Fibroblast of mammary gland (primary cell): ENCODE results near the gene TMEM272.

ENCODE experiments used
- DNase-seq: peaks from one replicate; pipeline ENCODE4 v3.0.0-alpha.2; 2010; ENCODE audit warnings: low read depth
- H3K4me3 ChIP-seq: 2 replicates; pipeline ENCODE4 v1.5.1; 2011; ENCODE audit warnings: low read depth, mild to moderate bottlenecking, low read length, moderate library complexity; ENCODE audit not compliant: control insufficient read depth
- TF ChIP-seq, protein P1 (sequence below): conservative IDR thresholded peaks from 2 replicates; pipeline ENCODE4 v1.5.1; 2011; ENCODE audit warnings: low read depth, low read length, inconsistent platforms; ENCODE audit not compliant: control insufficient read depth, insufficient read depth

TMEM272 gene

GRCh38 chr13:51770681-51771417, 74.1 kb downstream of the TMEM272 start:
- TF ChIP-seq, protein P1, sequence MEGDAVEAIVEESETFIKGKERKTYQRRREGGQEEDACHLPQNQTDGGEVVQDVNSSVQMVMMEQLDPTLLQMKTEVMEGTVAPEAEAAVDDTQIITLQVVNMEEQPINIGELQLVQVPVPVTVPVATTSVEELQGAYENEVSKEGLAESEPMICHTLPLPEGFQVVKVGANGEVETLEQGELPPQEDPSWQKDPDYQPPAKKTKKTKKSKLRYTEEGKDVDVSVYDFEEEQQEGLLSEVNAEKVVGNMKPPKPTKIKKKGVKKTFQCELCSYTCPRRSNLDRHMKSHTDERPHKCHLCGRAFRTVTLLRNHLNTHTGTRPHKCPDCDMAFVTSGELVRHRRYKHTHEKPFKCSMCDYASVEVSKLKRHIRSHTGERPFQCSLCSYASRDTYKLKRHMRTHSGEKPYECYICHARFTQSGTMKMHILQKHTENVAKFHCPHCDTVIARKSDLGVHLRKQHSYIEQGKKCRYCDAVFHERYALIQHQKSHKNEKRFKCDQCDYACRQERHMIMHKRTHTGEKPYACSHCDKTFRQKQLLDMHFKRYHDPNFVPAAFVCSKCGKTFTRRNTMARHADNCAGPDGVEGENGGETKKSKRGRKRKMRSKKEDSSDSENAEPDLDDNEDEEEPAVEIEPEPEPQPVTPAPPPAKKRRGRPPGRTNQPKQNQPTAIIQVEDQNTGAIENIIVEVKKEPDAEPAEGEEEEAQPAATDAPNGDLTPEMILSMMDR, result no peak
- no peak overlapping the region for H3K4me3 ChIP-seq
- DNase-seq, result no peak

DNA sequence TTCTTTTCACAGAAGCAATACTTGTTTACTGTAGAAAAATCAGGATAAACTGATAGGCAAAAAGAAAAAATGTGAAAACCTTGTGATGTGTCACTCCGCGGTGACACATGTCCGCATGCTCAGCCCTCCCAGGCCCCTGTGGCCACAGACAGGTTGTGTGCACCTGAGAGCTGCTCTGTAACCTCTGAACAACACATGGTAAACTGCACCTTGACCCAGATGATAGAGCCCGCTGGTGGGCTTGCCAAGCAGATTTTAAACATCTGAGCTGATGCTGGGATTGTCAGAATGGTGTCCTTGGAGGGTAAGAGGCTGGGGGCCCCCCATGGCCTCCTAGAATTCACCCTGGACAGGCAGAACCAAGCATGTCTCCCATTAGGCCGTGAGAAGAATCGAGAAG, 74.8 kb downstream of the TMEM272 start:
- TF ChIP-seq, protein P1, result no peak
- H3K4me3 ChIP-seq, result no peak overlapping the region
- DNase-seq, result no peak

GRCh38 chr13:51769455-51770127, 75.4 kb downstream of the TMEM272 start:
- no peak overlapping the region for H3K4me3 ChIP-seq
- DNase-seq, result peak; percentile 52
- TF ChIP-seq, protein P1, result no peak

DNA sequence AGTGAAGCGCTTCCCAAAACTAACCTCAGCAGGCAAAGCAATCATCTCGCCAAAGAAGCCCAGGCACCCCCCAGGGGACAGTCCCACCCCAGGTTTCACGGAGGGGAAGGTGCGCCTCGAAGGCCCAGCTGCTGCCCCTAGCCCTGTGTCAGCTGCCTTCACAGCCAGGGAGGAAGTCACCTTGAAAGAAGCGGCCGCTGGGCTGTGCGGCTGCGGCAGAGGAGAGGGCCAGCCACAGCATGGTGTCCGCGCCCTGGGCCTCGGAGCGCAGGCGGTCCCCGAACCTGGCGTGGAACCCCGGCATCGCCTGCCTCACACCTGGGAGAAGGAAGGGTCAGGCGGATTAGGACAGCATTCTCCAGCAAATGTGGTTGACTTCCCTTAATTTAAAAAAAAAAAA, 76.0 kb downstream of the TMEM272 start:
- H3K4me3 ChIP-seq, result no peak overlapping the region
- TF ChIP-seq, protein P1, result no peak
- no peak for DNase-seq

- DNase-seq, result no peak
- H3K4me3 ChIP-seq, result no peak overlapping the region
- TF ChIP-seq, protein P1, result no peak
Observed at GRCh38 chr13:51768378-51768921, 76.5 kb downstream of the TMEM272 start.

GRCh38 chr13:51767100-51767499, 77.9 kb downstream of the TMEM272 start:
- DNase-seq, result no peak
- no peak overlapping the region for H3K4me3 ChIP-seq
- TF ChIP-seq, protein P1, result peak; percentile 14
